ENCODE measurements around the gene ANAPC10.
"Not testable (repeated sequence)": the region's sequence is repeated elsewhere in the genome, so short reads cannot be mapped to it uniquely, and the experiment has no call there.

ANAPC10 gene

GRCh38 chr4:145010315-145010714 is 87.7 kb downstream of the ANAPC10 start:
- DNase-seq: not testable (repeated sequence)

- DNase-seq: no peak
These were observed 94.3 kb downstream of the ANAPC10 start for GRCh38 chr4:145003675-145004074.

- DNase-seq: no peak
These were observed 96.4 kb downstream of the ANAPC10 start for GRCh38 chr4:145001635-145002034.

- not testable (repeated sequence) for DNase-seq
These were observed 97.3 kb downstream of the ANAPC10 start for GRCh38 chr4:145000656-145001055.

- no peak for DNase-seq
These were observed 108.7 kb downstream of the ANAPC10 start for GRCh38 chr4:144989306-144989705.

GRCh38 chr4:144985531-144985930 is 112.5 kb downstream of the ANAPC10 start:
- DNase-seq: no peak

- DNase-seq: no peak
These were observed 113.0 kb downstream of the ANAPC10 start for GRCh38 chr4:144985014-144985413.

GRCh38 chr4:144984241-144984640 is 113.8 kb downstream of the ANAPC10 start:
- no peak for DNase-seq

- no peak for DNase-seq
These were observed 122.3 kb downstream of the ANAPC10 start for GRCh38 chr4:144975718-144976117.

- DNase-seq: no peak
These were observed 127.4 kb downstream of the ANAPC10 start for GRCh38 chr4:144970597-144970996.

- DNase-seq: no peak
These were observed 128.2 kb downstream of the ANAPC10 start for GRCh38 chr4:144969821-144970220.

- no peak for DNase-seq
These were observed 129.4 kb downstream of the ANAPC10 start for GRCh38 chr4:144968606-144969005.

- no peak for DNase-seq
These were observed 130.8 kb downstream of the ANAPC10 start for GRCh38 chr4:144967161-144967560.

- no peak for DNase-seq
These were observed 135.7 kb downstream of the ANAPC10 start for GRCh38 chr4:144962300-144962699.

- no peak for DNase-seq
These were observed 142.9 kb downstream of the ANAPC10 start for GRCh38 chr4:144955104-144955503.

- no peak for DNase-seq
These were observed 143.8 kb downstream of the ANAPC10 start for GRCh38 chr4:144954230-144954629.

- no peak for DNase-seq
These were observed 149.6 kb downstream of the ANAPC10 start for GRCh38 chr4:144948421-144948820.

GRCh38 chr4:144948009-144948408 is 150.0 kb downstream of the ANAPC10 start:
- DNase-seq: no peak

All from hypothalamus (tissue), 51 donors.